Measurements from ENCODE around the gene CNN3.

GRCh38 chr1:94917251-94917650 lies 9.7 kb downstream of the CNN3 start:
- no peak for TF ChIP-seq CTCF (IDR thresholded peaks at IDR 0.05)
- TF ChIP-seq EP300 (IDR thresholded peaks at IDR 0.05; ENCODE audit: low read depth) = no peak
- TF ChIP-seq POLR2A (IDR thresholded peaks at IDR 0.05) = no peak

All from transverse colon (tissue), 3 donors.